Measurements from ENCODE around the gene ADAMTS9.

- TF ChIP-seq, protein P1, sequence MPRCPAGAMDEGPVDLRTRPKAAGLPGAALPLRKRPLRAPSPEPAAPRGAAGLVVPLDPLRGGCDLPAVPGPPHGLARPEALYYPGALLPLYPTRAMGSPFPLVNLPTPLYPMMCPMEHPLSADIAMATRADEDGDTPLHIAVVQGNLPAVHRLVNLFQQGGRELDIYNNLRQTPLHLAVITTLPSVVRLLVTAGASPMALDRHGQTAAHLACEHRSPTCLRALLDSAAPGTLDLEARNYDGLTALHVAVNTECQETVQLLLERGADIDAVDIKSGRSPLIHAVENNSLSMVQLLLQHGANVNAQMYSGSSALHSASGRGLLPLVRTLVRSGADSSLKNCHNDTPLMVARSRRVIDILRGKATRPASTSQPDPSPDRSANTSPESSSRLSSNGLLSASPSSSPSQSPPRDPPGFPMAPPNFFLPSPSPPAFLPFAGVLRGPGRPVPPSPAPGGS (IDR thresholded peaks at IDR 0.05) = no peak
- TF ChIP-seq CTCF (IDR thresholded peaks at IDR 0.05) = no peak
- TF ChIP-seq MAX (IDR thresholded peaks at IDR 0.05) = no peak
- no peak for TF ChIP-seq KDM1A (IDR thresholded peaks at IDR 0.05; ENCODE audit: low read depth)
- no peak for TF ChIP-seq ELK1 (IDR thresholded peaks at IDR 0.05; ENCODE audit: low read depth, low read length)
- no peak for TF ChIP-seq RFX5 (IDR thresholded peaks at IDR 0.05)
- TF ChIP-seq PHF8 (IDR thresholded peaks at IDR 0.05; ENCODE audit: borderline replicate concordance, low read depth) = no peak
- TF ChIP-seq MAZ (IDR thresholded peaks at IDR 0.05; ENCODE audit: borderline replicate concordance, low read depth, low read length) = no peak
Observed at GRCh38 chr3:64684715-64685261, 3.0 kb downstream of the ADAMTS9 start.
